GM18520 (cell line): ENCODE data around the gene SND1.

Source experiments
- ATAC-seq: cut with Tn5 transposase; IDR thresholded peaks from one replicate; pipeline ENCODE4 v1.9.1; 2021; ENCODE audit not compliant: unreplicated experiment

SND1 gene

GRCh38 chr7:128055637-128056036 is 403.6 kb downstream of the SND1 start:
- ATAC-seq = no peak

DNA sequence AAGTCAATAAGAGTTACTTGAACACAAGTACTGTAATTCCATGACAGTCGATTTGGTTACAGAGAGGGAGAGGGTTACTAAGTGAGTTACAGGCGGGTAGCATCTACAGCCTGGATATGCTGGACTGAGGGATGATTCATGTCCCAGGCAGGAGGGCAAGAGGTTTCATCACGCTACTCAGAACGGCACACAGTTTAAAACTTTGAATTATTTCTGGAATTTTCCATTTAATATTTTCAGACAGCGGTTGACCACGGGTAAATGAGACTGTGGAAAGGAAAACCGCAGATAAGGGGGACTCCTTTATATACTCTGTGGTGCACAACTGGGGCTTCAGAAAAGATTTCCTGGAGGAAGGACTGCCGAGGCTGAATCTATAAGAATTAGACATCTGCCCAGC is 404.9 kb downstream of the SND1 start:
- ATAC-seq = no peak

GRCh38 chr7:128057909-128058308 is 405.9 kb downstream of the SND1 start:
- no peak for ATAC-seq

GRCh38 chr7:128059143-128059988 is 407.4 kb downstream of the SND1 start:
- ATAC-seq = no peak

- ATAC-seq = no peak
Measured at GRCh38 chr7:128060018-128060417, 408.0 kb downstream of the SND1 start.

DNA sequence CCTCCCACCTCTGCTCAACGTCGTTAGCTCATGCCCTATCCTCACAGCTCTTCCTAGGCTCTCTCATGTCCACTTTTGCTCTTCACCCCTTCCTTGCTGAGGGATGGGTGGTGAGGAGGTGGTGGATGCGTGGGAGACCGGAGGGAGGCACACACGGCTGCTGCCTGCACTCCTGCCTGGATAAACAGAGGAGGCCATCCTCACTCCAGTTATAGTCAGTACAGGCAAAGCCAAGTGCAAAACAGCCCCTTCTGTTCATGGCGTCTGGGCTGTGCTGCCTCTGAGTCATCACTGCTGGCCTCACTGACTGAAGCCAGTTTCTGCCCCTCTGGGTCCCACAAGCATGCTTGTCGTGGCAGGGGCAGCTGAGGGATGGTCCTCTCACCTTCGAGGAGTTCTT is 411.1 kb downstream of the SND1 start:
- no peak for ATAC-seq

- ATAC-seq = no peak
Measured at GRCh38 chr7:128065872-128066271, 413.9 kb downstream of the SND1 start.

- ATAC-seq = no peak
Measured at GRCh38 chr7:128066395-128066794, 414.4 kb downstream of the SND1 start.

DNA sequence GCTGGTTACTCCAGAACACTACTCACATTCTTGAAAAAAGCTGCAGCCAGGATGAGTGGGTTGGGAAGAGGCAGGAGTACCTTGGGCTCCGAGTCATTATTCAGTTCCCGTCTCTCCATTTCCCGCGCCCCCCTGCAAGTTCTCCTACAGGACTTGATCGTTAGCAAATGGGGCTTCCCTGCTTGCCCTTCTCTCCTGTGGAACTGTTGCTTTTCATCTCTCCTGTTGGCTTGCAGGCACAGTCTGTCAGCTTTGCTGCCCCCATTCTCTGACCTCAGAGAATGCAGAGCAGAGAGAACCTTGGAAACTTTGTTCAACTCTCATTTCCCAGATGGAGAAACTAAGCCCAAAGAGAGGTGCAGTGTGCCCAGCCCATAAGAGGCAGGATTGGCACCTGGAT is 414.9 kb downstream of the SND1 start:
- no peak for ATAC-seq

DNA sequence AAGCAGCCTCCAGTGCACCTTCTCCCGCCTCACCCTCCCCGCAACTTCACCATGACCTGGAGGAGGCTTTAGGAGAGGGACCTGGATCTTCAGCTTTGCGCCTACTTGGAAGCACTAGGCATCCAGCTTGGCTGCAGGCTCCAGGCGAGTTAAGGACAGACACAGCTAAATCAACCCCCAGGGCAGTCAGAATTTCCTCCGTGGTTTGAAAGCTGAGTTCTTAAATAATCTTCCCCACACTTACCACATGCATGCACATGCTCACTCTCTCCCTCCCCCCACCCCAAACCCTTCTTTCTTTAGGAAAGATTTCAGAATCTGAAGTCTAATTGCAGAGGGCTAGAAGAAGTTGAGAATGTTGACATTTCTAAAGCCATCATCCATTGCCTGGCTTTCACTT is 416.0 kb downstream of the SND1 start:
- ATAC-seq = no peak

DNA sequence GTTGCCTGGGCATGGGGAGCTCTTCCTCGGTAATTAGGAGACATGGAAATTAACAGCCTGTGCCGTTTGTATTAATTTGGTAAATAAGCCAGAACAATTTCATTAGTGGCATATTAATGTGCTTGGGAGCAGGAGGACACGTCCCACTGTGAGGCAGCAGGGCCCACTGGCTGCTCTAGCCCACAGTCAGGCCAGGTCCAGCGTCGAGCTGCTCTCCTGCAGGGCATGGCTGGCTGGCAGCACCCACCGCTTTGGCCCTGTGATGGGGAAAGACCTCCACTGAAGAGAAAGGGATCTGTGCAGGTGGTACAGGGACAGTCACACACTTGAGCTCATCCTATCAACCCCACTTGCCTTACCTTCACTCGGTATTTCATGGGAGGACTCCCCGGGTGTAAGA is 416.8 kb downstream of the SND1 start:
- ATAC-seq = no peak

DNA sequence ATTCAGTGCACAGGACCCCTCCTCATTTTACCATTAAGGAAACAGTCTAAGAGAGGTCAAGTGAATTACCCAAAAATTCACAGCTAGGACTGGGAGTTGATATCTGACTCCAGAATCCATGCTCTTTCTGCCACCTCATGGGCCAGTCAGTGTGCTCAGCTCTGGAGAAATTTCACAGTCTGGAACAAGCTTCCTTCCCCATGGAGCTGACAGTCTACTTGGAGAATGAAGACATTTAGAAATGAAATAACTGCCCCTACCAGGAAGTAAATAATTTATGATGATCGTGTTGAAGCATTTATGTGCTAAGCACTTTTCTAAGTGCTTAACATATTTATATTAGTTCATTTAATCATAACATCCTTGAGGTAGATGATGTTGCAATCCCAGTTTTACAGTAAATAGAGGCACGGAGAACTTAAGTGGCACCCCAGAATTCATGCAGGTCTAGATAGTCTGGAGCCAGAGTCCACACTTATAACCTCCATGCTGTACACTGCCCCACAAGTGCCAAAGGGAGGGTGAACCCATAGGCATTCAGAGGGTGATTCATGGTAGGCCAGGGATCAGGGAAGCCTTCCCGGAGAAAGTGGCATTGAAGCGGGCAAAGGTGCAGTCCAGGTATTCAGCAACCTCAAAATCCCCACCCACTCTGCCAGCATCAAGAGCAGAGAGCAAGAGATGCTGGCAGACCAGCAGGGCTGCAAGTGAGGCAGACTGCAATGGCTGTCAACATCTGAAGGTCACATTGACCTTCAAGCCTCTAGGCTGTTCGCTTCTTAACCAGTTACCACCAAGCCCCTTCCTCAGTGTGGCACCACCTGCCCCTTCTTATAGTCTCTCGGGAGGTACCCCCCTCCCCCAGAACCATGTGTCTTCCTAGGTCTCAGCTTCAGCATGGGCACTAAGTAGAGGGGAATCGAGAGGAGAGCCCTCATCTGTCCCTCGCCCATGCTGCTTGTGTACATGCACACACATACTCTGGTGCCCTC is 417.7 kb downstream of the SND1 start:
- no peak for ATAC-seq

GRCh38 chr7:128071376-128071775 is 419.4 kb downstream of the SND1 start:
- no peak for ATAC-seq

GRCh38 chr7:128071801-128072200 is 419.8 kb downstream of the SND1 start:
- ATAC-seq = no peak

DNA sequence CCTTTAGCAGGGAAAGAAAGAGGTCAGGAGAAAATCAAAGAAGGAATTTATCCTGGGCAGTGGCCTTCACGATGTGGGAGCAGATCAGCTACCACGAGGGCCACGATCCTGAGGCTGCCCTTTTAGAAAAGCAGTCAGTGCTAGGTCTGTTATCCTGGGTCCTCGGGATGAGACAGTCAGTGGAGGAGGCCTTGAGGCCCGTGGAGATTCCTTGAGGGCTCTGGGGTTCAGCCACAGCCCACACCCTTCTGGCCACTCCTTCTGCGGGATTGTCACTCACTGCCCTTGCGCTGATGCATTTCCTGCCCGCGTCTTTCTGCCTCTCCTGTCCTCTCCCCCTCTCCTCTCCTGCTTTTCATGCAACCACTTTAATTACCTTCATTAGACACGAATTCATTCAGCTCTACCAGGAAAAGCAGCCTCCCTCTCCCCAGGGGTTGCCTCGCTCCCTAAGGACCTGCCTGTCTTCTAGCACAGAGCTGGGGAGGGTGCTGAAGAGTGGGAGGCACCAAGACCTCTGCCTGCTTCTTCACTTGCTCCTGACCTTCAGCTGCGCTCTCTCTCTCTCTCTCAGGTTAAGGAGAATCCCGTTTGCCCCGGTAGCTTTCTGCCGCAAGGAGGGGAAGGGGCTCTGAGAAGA is 421.8 kb downstream of the SND1 start:
- ATAC-seq = no peak

GRCh38 chr7:128074336-128074735 is 422.3 kb downstream of the SND1 start:
- no peak for ATAC-seq

DNA sequence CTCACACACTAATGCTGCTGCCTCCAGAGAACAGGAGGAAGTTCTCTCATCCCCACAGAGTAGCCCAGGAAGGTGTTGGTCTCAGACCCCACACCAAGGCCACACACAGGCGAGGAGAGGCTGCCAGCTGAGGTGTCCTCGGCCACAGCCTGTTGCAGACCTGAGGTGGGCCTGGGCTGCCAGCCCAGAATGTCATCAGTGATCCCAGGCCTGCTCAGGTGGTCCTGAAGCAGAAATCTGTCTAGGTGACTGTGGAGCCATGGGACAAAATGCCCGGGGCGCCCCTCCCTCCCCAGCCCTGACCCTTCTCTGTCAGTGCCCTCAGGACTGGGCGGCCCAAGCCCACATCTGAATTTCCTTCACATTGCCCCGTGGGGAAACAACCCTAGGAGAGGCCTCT is 422.7 kb downstream of the SND1 start:
- no peak for ATAC-seq

- no peak for ATAC-seq
Measured at GRCh38 chr7:128075242-128076095, 423.5 kb downstream of the SND1 start.

GRCh38 chr7:128076196-128076795 is 424.3 kb downstream of the SND1 start:
- ATAC-seq = no peak

GRCh38 chr7:128076796-128077271 is 424.8 kb downstream of the SND1 start:
- ATAC-seq = no peak
